B cell (primary cell): ENCODE results near the gene JADE1. TPM values are rescaled to one million over a fixed set of nuclear protein-coding genes. Genes with fewer than 3 reads are reported as not detected.

Experiments
- ATAC-seq: fragments of 200-7000 bp; cut with Tn5 transposase; one replicate; pipeline ENCODE4 v1.10.0; 2021; ENCODE audit warnings: low read depth, mild to moderate bottlenecking, moderate number of reproducible peaks, moderate library complexity
- CTCF ChIA-PET: fragments of 350-600 bp; sonication (Branson Sonifier 250); formaldehyde crosslinking; loops from one replicate; lab custom pipeline; 2021; ENCODE audit warnings: antibody characterized with exemption, inconsistent platforms; lab: Charles Lee
- POLR2A ChIA-PET: fragments of 350-600 bp; sonication (Branson Sonifier 250); formaldehyde crosslinking; loops from one replicate; lab custom pipeline; 2021; ENCODE audit warnings: antibody characterized with exemption; lab: Charles Lee
- DNase-seq: peaks from one replicate; pipeline ENCODE4 v3.0.0; 2013
- H2AFZ ChIP-seq: 2 replicates; pipeline ENCODE4 v1.6.1; 2012; ENCODE audit warnings: mild to moderate bottlenecking, low read depth, low read length; ENCODE audit not compliant: insufficient read depth, poor library complexity, severe bottlenecking
- H3K27ac ChIP-seq, 2 donors: 1 replicate in 1 of 2; 2 replicates in 1 of 2; pipeline ENCODE4 v1.5.1; 2012 to 2013; ENCODE audit warnings: low read length in 2 of 2, mild to moderate bottlenecking in 2 of 2, moderate library complexity in 1 of 2
- H3K27me3 ChIP-seq, 4 experiments: fragments of 200-600 bp in 1 of 4; sonication (generic) in 1 of 4; replicated peaks in 1 of 4; 1 replicate in 2 of 4; 2 replicates in 2 of 4; pipeline versions ENCODE4 v1.6.1 to v1.7.0; 2013 to 2016; ENCODE audit warnings: low read length in 3 of 4, mild to moderate bottlenecking in 2 of 4, mixed read lengths in 1 of 4, moderate library complexity in 1 of 4; ENCODE audit not compliant: insufficient read depth in 4 of 4, control insufficient read depth in 3 of 4; ENCODE audit errors: control extremely low read depth in 1 of 4
- H3K36me3 ChIP-seq, 2 experiments: replicated peaks in 1 of 2; 1 replicate in 1 of 2; 2 replicates in 1 of 2; pipeline versions ENCODE4 v1.6.1 to v1.7.1; 2013; ENCODE audit warnings: low read length in 1 of 2; ENCODE audit not compliant: insufficient read depth in 2 of 2, control insufficient read depth in 1 of 2; ENCODE audit errors: control extremely low read depth in 1 of 2, extremely low read depth in 1 of 2
- H3K4me1 ChIP-seq, 2 donors: fragments of 200-600 bp in 1 of 2; sonication (generic) in 1 of 2; 1 replicate in 1 of 2; 2 replicates in 1 of 2; pipeline versions ENCODE4 v1.5.1 to v1.6.1; 2013 to 2017; ENCODE audit warnings: low read length in 2 of 2; ENCODE audit not compliant: control insufficient read depth in 2 of 2, insufficient read depth in 2 of 2
- H3K4me2 ChIP-seq: replicated peaks from 2 replicates; pipeline ENCODE3; 2012; ENCODE audit warnings: mild to moderate bottlenecking, low read depth, low read length; ENCODE audit not compliant: poor library complexity, severe bottlenecking
- H3K4me3 ChIP-seq, 5 experiments: fragments of 200-600 bp in 1 of 5; sonication (generic) in 1 of 5; 1 replicate in 3 of 5; 2 replicates in 2 of 5; pipeline versions ENCODE4 v1.5.1 to v1.7.0; 2011 to 2016; ENCODE audit warnings: low read length in 4 of 5, mild to moderate bottlenecking in 4 of 5, low read depth in 2 of 5, control low read depth in 1 of 5, moderate library complexity in 1 of 5; ENCODE audit not compliant: insufficient read depth in 1 of 5; ENCODE audit errors: control extremely low read depth in 1 of 5, extremely low read depth in 1 of 5
- H3K79me2 ChIP-seq: fragments of 200-600 bp; sonication (generic); one replicate; pipeline ENCODE4 v1.6.0; 2016; ENCODE audit warnings: low read length; ENCODE audit not compliant: control insufficient read depth, insufficient read depth
- H3K9ac ChIP-seq: fragments of 200-600 bp; sonication (generic); 2 replicates; pipeline ENCODE4 v1.6.1; 2017; ENCODE audit warnings: mild to moderate bottlenecking, low read length, moderate library complexity
- H3K9me3 ChIP-seq, 3 donors: one replicate each; pipeline versions ENCODE4 v1.6.1 to v1.7.1; 2013; ENCODE audit warnings: low read length in 2 of 3; ENCODE audit not compliant: control insufficient read depth in 2 of 3, insufficient read depth in 1 of 3; ENCODE audit errors: control extremely low read depth in 1 of 3
- H4K20me1 ChIP-seq: 2 replicates; pipeline ENCODE4 v1.6.0; 2012; ENCODE audit warnings: mild to moderate bottlenecking, low read length; ENCODE audit not compliant: insufficient read depth, control insufficient read depth, poor library complexity, severe bottlenecking
- H3K27ac Mint-ChIP-seq: one replicate; pipeline ENCODE4 v1.8.0; 2021; ENCODE audit warnings: mixed read lengths
- H3K27me3 Mint-ChIP-seq: one replicate; pipeline ENCODE4 v1.8.0; 2021; ENCODE audit warnings: mixed read lengths
- H3K4me1 Mint-ChIP-seq: one replicate; pipeline ENCODE4 v1.8.0; 2021; ENCODE audit warnings: mixed read lengths
- H3K4me3 Mint-ChIP-seq: one replicate; pipeline ENCODE4 v1.8.0; 2021; ENCODE audit warnings: mixed read lengths
- H3K9me3 Mint-ChIP-seq: one replicate; pipeline ENCODE4 v1.8.0; 2022; ENCODE audit warnings: mixed read lengths; ENCODE audit not compliant: insufficient read depth
- EZH2 ChIP-seq: IDR thresholded peaks from 2 replicates; pipeline ENCODE4 v1.6.1; 2012; ENCODE audit warnings: borderline replicate concordance, low read depth, mild to moderate bottlenecking, moderate library complexity, low read length; ENCODE audit not compliant: insufficient read depth, poor library complexity, severe bottlenecking
- WGBS: methylation state at CpG from one replicate; pipeline ENCODE4 v1.1.5; 2013; ENCODE audit warnings: missing lambda C conversion rate; ENCODE audit not compliant: insufficient coverage; 5-methylcytosine and 5-hydroxymethylcytosine counted together
- intact Hi-C: fragments of 100-400 bp; cut with micrococcal nuclease; formaldehyde crosslinking; loops from one replicate; pipeline ENCODE4 v1.10.0; 2022
- polyA plus RNA-seq: library from polyadenylated mRNA; depleted of rRNA; stranded (reverse); fragments of >200 nt; gene quantifications from 2 replicates; pipeline ENCODE4 v1.2.3, GENCODE V29; 2012
- total RNA-seq, 2 donors: library from RNA; stranded (reverse); fragments of 120-200 nt in 1 of 2; gene quantifications; 1 replicate in 1 of 2; 2 replicates in 1 of 2; pipeline versions ENCODE4 v1.2.3 to v1.2.4, GENCODE V29; 2013 to 2022
- TF ChIP-seq, protein P1 (sequence below): fragments of 200-600 bp; IDR thresholded peaks from one replicate; pipeline ENCODE4 v1.8.0; 2022; ENCODE audit warnings: antibody characterized with exemption, mild to moderate bottlenecking

The JADE1 gene
- total and polyA plus RNA-seq, 2 donors (not counting 1 experiment from before 2014, with no cell fraction given), result 13.8 to 42.4 TPM

DNA sequence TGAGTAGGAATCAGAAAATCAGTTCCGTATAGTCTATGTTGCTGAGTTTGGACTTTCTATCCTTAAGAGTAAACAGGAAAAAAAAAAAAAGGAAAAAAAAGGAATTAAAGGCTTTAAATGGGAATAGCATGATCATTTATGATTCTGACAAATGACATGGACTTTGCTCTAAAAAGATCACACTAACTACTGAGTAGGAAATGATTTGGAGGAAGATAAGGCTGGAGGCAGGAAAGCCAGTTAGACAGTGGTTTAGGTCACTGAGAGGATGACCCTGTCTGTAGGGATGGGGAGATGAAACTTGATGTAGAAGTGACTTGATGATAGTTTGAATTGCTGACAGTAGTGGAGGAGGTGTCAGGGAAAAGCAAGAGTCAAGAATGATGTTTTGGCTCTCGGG, 9.2 kb upstream of the JADE1 start:
- H3K4me1 Mint-ChIP-seq, result peaks cover 4% of the 10 kb centered on the region
- no peaks in the 10 kb centered on the region for H3K27me3 ChIP-seq
- TF ChIP-seq, protein P1, sequence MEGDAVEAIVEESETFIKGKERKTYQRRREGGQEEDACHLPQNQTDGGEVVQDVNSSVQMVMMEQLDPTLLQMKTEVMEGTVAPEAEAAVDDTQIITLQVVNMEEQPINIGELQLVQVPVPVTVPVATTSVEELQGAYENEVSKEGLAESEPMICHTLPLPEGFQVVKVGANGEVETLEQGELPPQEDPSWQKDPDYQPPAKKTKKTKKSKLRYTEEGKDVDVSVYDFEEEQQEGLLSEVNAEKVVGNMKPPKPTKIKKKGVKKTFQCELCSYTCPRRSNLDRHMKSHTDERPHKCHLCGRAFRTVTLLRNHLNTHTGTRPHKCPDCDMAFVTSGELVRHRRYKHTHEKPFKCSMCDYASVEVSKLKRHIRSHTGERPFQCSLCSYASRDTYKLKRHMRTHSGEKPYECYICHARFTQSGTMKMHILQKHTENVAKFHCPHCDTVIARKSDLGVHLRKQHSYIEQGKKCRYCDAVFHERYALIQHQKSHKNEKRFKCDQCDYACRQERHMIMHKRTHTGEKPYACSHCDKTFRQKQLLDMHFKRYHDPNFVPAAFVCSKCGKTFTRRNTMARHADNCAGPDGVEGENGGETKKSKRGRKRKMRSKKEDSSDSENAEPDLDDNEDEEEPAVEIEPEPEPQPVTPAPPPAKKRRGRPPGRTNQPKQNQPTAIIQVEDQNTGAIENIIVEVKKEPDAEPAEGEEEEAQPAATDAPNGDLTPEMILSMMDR, result no peak
- TF ChIP-seq EZH2, result no peak
- no peaks in the 10 kb centered on the region for H3K36me3 ChIP-seq
- no peak overlapping the region for H3K4me3 ChIP-seq
- no peak overlapping the region for H3K27ac Mint-ChIP-seq
- H3K27ac ChIP-seq, result no peak overlapping the region
- 95% methylated on average over 1 of the region's 2 CpGs for WGBS
- ATAC-seq (no peak), DNase-seq (no peak)
- no peaks in the 10 kb centered on the region for H3K9me3 Mint-ChIP-seq
- no peaks in the 10 kb centered on the region for H3K4me1 ChIP-seq
- H3K4me2 ChIP-seq, result no peak overlapping the region
- ChIA-PET CTCF (no interaction called here), POLR2A (no interaction called here)
- no peaks in the 10 kb centered on the region for H3K79me2 ChIP-seq
- H3K9ac ChIP-seq, result no peak overlapping the region
- H3K9me3 ChIP-seq, result no peaks in the 10 kb centered on the region
- H3K4me3 Mint-ChIP-seq, result no peak overlapping the region
- peaks cover 1% of the 10 kb centered on the region for H3K27me3 Mint-ChIP-seq
- intact Hi-C loops, result no loop called here
- H2AFZ ChIP-seq, result no peak overlapping the region
- H4K20me1 ChIP-seq, result no peaks in the 10 kb centered on the region

- WGBS, result 100% methylated on average over 1 of the region's 3 CpGs
- H3K79me2 ChIP-seq, result no peaks in the 10 kb centered on the region
- DNase-seq, result no peak
- Mint-ChIP-seq H3K4me1 (peaks cover 4% of the 10 kb centered on the region), H3K9me3 (no peaks in the 10 kb centered on the region), H3K27me3 (no peaks in the 10 kb centered on the region), H3K27ac (no peak overlapping the region), H3K4me3 (no peak overlapping the region)
- CTCF ChIA-PET, result no interaction called here
- no peak for TF ChIP-seq EZH2
- TF ChIP-seq, protein P1, result no peak
- no peak overlapping the region for H2AFZ ChIP-seq
- H3K4me2 ChIP-seq, result no peak overlapping the region
- no peak overlapping the region for H3K27ac ChIP-seq
- H3K4me3 ChIP-seq, result no peak overlapping the region
- H3K27me3 ChIP-seq, result no peaks in the 10 kb centered on the region
- no peaks in the 10 kb centered on the region for H3K36me3 ChIP-seq
- intact Hi-C loops, result no loop called here
- ATAC-seq, result no peak
- H3K9me3 ChIP-seq, result no peaks in the 10 kb centered on the region
- no peaks in the 10 kb centered on the region for H3K4me1 ChIP-seq
- H3K9ac ChIP-seq, result no peak overlapping the region
- POLR2A ChIA-PET, result no interaction called here
- H4K20me1 ChIP-seq, result no peaks in the 10 kb centered on the region
Measured at GRCh38 chr4:128800701-128801284, 8.7 kb upstream of the JADE1 start.
